NCI-H82 treated with DMSO at 0.1 percent for 48 hours (cell line): ENCODE data around the gene FANCI.

Experiments
- DNase-seq: peaks from one replicate; lab custom pipeline; 2025; ENCODE audit not compliant: unreplicated experiment; lab: John Stamatoyannopoulos, UW

The FANCI gene

GRCh38 chr15:89305395-89305794, 61.6 kb downstream of the FANCI start:
- no peak for DNase-seq

DNA sequence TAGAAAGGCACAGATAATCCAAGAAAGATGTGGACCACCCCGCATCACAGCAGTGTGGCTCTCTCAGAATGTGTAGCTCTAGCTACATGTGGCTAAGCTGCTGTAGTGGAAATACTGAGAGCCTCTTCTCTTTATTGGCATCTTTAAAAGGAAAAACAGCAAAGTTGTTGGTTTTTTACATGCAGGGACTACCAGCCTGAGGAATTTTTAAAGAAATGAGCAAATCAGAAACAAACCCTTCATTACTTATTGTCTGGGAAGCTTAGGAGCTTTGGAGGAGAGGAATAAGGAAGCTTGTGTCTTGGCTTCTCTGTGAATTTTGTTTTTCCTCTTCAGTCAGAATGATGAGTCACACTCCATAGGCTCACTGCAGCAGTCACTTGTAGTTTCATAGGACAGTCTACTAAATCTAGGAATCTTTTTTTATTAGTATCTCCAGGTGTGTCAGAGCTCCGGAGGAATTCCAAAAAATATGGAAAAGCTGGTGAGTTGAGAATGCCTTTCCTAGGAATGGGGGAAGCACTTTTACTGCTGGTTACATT, 63.3 kb downstream of the FANCI start:
- no peak for DNase-seq

DNA sequence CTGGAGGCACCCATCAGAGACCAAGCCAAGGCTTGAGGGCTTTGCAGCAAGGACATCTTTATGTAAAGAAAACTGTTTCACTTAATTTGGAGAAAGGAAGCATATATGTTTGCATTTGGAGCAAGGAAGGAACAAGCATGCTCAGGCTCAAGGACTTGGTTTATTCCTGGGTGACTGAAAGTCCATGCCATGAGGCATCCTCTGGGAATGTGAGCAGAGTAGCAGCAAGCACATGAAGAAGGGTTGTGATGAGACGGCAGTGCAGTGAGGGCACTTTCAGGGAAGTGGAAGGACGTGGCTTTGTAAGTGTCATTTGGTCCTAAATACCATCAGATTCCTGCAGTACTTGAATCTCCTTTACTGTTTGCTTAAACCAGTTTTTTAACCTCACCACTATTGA, 64.0 kb downstream of the FANCI start:
- no peak for DNase-seq

- no peak for DNase-seq
Measured at GRCh38 chr15:89308236-89308635, 64.5 kb downstream of the FANCI start.

GRCh38 chr15:89309993-89310392, 66.2 kb downstream of the FANCI start:
- no peak for DNase-seq

GRCh38 chr15:89315375-89315929, 71.7 kb downstream of the FANCI start:
- DNase-seq, result no peak

GRCh38 chr15:89316504-89316903, 72.7 kb downstream of the FANCI start:
- no peak for DNase-seq

GRCh38 chr15:89317186-89317720, 73.5 kb downstream of the FANCI start:
- no peak for DNase-seq

GRCh38 chr15:89319678-89320077, 75.9 kb downstream of the FANCI start:
- no peak for DNase-seq

- no peak for DNase-seq
Measured at GRCh38 chr15:89320200-89320599, 76.4 kb downstream of the FANCI start.

DNA sequence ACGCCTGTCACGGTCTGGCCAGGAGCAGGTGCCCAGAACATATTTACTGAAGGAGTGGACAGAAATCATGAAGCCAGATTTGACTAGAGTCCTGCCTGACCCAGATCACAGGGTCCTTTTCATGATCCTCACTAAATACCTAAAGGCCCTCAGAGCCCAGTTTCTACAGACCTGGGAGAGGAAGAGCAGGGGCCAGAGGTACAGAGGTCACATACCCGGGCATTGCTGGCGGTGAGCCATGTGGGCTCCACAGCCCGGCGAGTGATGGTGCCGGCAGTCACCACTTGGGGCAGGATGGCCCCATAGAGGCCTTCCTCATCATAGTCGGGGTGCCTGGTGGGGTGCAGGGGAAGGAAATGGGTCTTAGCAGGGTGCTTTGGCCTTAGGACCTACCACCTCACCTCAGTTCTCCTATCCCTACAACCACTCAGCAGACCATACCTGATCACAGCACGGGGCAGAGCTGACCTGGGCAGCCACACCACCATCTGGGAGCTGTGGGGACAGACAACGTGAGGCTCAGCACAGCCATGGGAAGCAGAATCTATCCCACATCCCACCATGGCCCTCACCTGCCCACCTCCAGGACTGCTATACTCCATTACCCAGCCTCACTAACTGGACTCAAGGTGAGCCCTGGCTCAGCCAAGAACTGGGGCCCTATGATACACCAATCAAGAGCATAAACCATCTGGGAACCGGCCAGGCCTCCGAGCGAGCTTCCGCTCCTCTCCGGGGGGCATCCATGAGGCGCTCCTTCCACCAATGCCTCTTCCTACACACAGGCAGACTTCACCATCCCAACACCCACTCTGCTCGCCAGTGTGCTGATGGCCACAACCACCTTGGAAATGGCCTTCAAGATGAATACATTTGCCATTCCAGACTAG, 78.0 kb downstream of the FANCI start:
- DNase-seq, result no peak

- DNase-seq, result no peak
Measured at GRCh38 chr15:89322822-89323221, 79.0 kb downstream of the FANCI start.

- no peak for DNase-seq
Measured at GRCh38 chr15:89323825-89324224, 80.0 kb downstream of the FANCI start.

DNA sequence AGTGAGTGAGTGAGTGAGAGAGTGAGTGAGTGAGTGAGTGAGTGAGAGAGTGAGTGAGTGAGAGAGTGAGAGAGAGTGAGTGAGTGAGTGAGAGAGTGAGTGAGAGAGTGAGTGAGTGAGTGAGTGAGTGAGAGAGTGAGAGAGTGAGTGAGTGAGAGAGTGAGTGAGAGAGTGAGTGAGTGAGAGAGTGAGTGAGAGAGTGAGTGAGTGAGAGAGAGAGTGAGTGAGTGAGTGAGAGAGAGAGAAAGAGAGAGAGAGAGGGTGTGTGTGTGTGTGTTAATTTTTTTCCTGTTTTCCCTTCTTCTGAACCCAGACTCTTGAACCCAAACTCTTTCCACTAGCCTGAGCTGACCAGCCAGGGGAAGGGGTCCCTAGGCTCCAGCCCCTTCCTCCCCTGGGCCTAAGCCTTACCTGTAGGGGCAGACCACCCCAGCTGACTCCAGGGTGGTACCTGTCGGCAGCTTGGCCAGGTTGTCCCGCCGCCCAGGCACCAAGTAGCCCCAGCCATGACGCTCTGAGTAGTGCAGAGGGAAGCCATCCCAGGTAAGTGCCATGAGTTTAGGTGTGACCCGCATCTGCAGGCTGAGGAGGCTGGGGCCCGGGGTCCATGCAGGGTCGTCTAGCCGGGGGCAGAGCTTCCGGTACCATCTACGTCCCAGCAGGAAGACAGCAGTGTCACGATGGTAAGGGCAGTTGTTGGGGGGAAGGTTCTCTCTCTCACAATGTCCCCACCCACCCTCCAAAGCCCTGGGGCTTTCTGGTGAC, 81.4 kb downstream of the FANCI start:
- no peak for DNase-seq

GRCh38 chr15:89326316-89326715, 82.5 kb downstream of the FANCI start:
- DNase-seq, result no peak

DNA sequence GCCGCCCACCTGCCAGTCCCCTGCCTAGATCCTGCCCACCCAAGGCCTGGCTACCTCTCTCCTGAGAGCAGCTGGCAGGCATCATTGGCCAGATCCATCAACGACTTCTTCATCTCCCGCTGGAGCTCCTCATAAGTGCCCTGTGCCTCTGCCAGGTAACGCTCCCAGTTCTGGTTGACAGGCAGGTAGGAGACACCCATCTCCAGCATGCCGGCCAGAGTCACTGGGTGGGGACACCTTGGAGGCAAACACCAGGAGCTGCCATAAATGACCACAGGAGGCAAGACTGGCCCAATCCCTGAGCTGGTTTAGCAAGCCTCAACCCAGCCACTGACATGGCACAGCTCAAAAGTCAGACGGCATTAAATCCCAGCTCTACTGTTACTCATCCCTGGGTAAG, 83.3 kb downstream of the FANCI start:
- no peak for DNase-seq

DNA sequence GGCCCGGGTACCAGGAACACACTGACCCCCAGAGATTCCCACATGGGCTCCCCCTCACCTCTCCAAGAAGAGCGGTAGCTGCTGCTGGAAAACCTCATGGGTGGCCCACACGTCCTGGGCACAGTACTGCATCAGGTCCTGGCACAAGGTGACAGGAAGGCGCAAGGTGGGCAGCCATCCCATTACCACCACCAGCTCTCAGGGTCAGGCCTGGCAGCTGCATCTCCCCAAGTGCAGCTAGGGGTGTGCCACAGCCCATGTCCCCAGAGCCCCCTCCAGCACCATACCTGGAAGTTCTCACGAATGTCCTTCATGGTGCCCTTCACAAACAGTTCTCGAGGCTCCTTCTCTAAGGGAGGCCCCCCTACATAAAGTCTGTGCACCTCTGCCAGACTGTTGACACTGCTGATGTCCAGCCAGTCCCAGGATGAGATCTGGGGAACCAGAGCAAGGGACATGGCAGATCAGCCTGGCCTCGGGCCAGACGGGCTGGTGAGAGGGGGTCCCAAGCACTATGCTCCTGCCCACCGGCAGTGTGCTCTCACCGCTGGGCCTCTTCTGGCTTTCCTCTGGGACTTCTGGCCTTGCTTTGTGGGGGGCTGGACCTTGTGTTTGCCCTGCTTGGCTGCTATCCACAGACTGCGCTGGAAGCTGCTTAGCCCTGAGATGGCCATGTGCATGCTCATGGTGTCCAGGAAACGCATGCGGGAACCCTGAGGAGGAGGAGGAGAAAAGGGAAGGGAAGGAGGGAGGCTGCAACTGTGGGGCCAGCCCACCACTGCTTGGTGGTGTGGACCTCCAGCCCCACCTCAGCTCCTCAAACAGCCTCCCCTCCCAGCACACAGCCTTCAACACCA, 84.8 kb downstream of the FANCI start:
- DNase-seq, result no peak

DNA sequence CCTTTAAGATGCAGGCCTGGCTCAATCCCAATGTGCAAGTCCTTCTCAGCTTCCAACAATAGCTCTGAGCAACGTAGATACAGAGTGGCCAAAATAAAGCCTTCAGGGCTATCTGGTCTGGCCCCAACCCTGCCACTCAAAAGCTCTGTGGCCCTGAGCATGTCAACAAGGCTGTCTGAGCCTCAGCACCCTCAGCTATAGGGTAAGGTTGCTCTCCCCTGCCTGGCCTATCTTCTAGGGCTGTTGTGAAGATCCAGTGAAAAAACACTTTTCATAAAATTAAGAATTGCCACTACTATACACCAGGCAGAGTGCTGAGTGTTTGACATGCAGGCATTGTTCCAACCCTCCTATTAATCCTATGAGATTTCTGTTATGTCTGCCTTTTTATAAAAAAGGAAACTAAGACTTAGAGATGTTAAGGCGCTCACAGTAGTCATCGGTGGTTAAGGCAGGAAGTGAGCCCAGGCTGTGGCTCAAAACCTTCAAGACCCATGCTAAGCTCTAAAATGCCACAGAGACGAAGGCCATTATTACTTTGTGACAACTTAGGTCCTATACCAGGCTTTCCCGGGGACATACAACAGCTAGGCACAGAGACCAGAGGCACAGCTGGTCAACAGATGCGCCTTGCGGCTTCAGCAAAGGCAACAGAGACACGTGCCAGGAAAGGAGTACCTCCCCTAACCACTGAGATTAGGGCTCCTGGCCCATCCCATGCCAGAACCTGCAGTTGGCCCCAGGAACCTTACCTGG, 85.7 kb downstream of the FANCI start:
- DNase-seq, result no peak

DNA sequence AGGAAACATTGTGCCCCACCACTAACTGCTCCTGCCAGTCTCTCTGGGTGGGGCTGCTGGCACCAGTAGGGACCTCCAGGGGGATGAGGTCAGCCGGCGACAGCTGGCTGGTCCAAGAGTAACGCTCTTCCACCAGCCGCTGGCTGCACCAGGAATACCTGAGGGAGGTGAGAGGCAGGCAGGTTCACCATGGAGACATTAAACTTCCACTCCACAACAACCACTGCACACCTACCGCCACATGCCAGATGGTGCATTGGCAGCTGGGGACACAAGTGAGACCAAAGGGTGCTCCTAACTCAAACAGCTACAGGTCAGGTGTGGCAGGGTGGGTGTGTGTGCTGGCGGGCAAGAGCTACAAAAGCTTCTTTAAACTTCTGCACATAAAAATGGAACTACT, 86.3 kb downstream of the FANCI start:
- DNase-seq, result no peak
